OCI-LY1 (cell line): ENCODE results near the gene YPEL5.

Experiments
- H2AFZ ChIP-seq: fragments of 200-600 bp; sonication (generic), shearing (Covaris generic); 2 replicates; pipeline ENCODE4 v1.6.0; 2014; ENCODE audit warnings: antibody characterized with exemption, mild to moderate bottlenecking, low read length
- H3F3A ChIP-seq: fragments of 200-600 bp; sonication (generic), shearing (Covaris generic); 2 replicates; pipeline ENCODE4 v1.6.0; 2014; ENCODE audit warnings: mild to moderate bottlenecking, antibody characterized with exemption, low read length, moderate library complexity; ENCODE audit not compliant: insufficient read depth
- H3K27ac ChIP-seq: fragments of 200-600 bp; sonication (generic); 2 replicates; pipeline ENCODE4 v1.5.1; 2014; ENCODE audit warnings: low read length, mixed run types, mild to moderate bottlenecking, low read depth; ENCODE audit not compliant: poor library complexity, severe bottlenecking
- H3K27me3 ChIP-seq: fragments of 200-600 bp; sonication (generic); 2 replicates; pipeline ENCODE4 v1.6.0; 2014; ENCODE audit warnings: antibody characterized with exemption, mild to moderate bottlenecking, low read length, moderate library complexity; ENCODE audit not compliant: insufficient read depth
- H3K36me3 ChIP-seq: fragments of 200-600 bp; sonication (generic); 2 replicates; pipeline ENCODE4 v1.6.1; 2014; ENCODE audit warnings: mild to moderate bottlenecking, antibody characterized with exemption, low read length, moderate library complexity, mixed read lengths; ENCODE audit not compliant: insufficient read depth
- H3K4me1 ChIP-seq: fragments of 200-600 bp; sonication (generic); 2 replicates; pipeline ENCODE4 v1.5.1; 2014; ENCODE audit warnings: mild to moderate bottlenecking, low read length, moderate library complexity; ENCODE audit not compliant: insufficient read depth, severe bottlenecking
- H3K4me2 ChIP-seq: fragments of 200-600 bp; sonication (generic), shearing (Covaris generic); 2 replicates; pipeline ENCODE4 v1.6.1; 2014; ENCODE audit warnings: low read length
- H3K4me3 ChIP-seq: fragments of 200-600 bp; sonication (generic); 2 replicates; pipeline ENCODE4 v1.5.1; 2014; ENCODE audit warnings: low read length, low read depth, mild to moderate bottlenecking, mixed read lengths; ENCODE audit not compliant: poor library complexity, severe bottlenecking
- H3K79me2 ChIP-seq: fragments of 200-600 bp; shearing (Covaris generic); 2 replicates; pipeline ENCODE4 v1.6.1; 2016; ENCODE audit warnings: mixed run types, low read length, mixed read lengths; ENCODE audit not compliant: insufficient read depth
- H3K9ac ChIP-seq: fragments of 200-600 bp; sonication (generic), shearing (Covaris generic); 2 replicates; pipeline ENCODE4 v1.6.1; 2014; ENCODE audit warnings: mild to moderate bottlenecking, low read length, mixed read lengths
- H3K9me2 ChIP-seq: fragments of 200-600 bp; sonication (generic), shearing (Covaris generic); 2 replicates; pipeline ENCODE4 v1.6.1; 2014; ENCODE audit warnings: low read depth, mild to moderate bottlenecking, low read length, mixed read lengths
- H3K9me3 ChIP-seq: fragments of 200-600 bp; shearing (Covaris generic); 2 replicates; pipeline ENCODE4 v1.6.1; 2014; ENCODE audit warnings: low read length, mixed read lengths
- H4K20me1 ChIP-seq: fragments of 200-600 bp; sonication (generic), shearing (Covaris generic); 2 replicates; pipeline ENCODE4 v1.6.0; 2016; ENCODE audit warnings: mild to moderate bottlenecking, low read length; ENCODE audit not compliant: insufficient read depth
- EZH2 ChIP-seq: fragments of 200-600 bp; sonication (generic), shearing (Covaris generic); IDR thresholded peaks from 2 replicates; pipeline ENCODE4 v1.8.0; 2017; ENCODE audit warnings: borderline replicate concordance, mixed run types, mild to moderate bottlenecking, antibody characterized with exemption, low read length, moderate library complexity, mixed read lengths
- TF ChIP-seq, protein P1 (sequence below): fragments of 200-600 bp; sonication (generic), shearing (Covaris generic); IDR thresholded peaks from 2 replicates; pipeline ENCODE4 v1.5.1; 2017; ENCODE audit warnings: mild to moderate bottlenecking, antibody characterized with exemption, low read length, moderate library complexity, mixed read lengths

YPEL5 gene

DNA sequence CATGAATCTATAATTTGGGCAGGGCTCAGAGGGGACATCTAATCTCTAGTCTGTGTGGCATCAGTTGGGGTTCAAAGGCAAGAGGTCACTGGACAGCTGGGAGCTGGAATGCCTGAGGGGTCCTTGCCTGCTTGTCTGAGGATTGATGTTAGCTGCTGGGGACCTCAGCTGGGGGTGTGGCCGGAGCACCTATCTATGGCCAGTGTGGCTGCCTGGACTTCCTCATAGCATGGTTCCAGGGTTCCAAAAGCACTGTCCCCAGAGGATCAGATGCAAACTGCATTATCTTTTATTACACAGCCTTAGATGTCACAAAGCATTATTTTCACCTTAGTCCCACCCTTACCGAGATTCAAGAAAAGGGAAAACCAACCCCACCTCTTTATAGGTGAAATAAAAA lies 38.6 kb upstream of the YPEL5 start:
- no peak overlapping the region for H3K4me2 ChIP-seq
- no peak overlapping the region for H3K9ac ChIP-seq
- H3K79me2 ChIP-seq = no peaks in the 10 kb centered on the region
- H3K4me3 ChIP-seq = no peak overlapping the region
- no peak overlapping the region for H2AFZ ChIP-seq
- H3F3A ChIP-seq = no peaks in the 10 kb centered on the region
- H3K9me2 ChIP-seq = no peaks in the 10 kb centered on the region
- H3K36me3 ChIP-seq = no peaks in the 10 kb centered on the region
- TF ChIP-seq, protein P1, sequence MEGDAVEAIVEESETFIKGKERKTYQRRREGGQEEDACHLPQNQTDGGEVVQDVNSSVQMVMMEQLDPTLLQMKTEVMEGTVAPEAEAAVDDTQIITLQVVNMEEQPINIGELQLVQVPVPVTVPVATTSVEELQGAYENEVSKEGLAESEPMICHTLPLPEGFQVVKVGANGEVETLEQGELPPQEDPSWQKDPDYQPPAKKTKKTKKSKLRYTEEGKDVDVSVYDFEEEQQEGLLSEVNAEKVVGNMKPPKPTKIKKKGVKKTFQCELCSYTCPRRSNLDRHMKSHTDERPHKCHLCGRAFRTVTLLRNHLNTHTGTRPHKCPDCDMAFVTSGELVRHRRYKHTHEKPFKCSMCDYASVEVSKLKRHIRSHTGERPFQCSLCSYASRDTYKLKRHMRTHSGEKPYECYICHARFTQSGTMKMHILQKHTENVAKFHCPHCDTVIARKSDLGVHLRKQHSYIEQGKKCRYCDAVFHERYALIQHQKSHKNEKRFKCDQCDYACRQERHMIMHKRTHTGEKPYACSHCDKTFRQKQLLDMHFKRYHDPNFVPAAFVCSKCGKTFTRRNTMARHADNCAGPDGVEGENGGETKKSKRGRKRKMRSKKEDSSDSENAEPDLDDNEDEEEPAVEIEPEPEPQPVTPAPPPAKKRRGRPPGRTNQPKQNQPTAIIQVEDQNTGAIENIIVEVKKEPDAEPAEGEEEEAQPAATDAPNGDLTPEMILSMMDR = no peak
- no peak for TF ChIP-seq EZH2
- H4K20me1 ChIP-seq = no peaks in the 10 kb centered on the region
- no peaks in the 10 kb centered on the region for H3K9me3 ChIP-seq
- H3K4me1 ChIP-seq = peaks cover 5% of the 10 kb centered on the region
- no peak overlapping the region for H3K27ac ChIP-seq
- no peaks in the 10 kb centered on the region for H3K27me3 ChIP-seq

DNA sequence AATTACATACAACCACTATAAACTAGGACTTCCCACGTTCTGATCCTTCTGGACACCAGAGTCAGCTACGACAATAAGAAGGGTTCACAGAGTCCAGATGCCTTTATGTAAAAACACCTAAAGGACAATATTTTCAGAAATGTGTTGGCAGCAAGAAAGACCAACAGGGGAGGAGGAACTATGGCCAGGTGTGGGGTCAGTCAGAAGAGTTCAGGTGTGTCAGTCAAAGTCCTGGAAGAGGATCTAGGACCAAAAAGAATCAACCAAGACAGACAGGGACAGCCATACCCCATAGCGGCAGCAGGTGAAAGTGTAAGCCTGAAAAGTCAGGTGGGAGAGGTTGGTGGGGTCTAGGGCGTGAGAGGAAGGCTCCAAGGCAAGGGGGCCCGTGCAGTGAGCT lies 38.0 kb upstream of the YPEL5 start:
- H3K36me3 ChIP-seq = no peaks in the 10 kb centered on the region
- H3K4me2 ChIP-seq = no peak overlapping the region
- peaks cover 5% of the 10 kb centered on the region for H3K4me1 ChIP-seq
- no peaks in the 10 kb centered on the region for H3F3A ChIP-seq
- no peaks in the 10 kb centered on the region for H3K9me2 ChIP-seq
- TF ChIP-seq, protein P1 = no peak
- TF ChIP-seq EZH2 = no peak
- H3K79me2 ChIP-seq = no peaks in the 10 kb centered on the region
- H3K9ac ChIP-seq = no peak overlapping the region
- no peak overlapping the region for H2AFZ ChIP-seq
- H3K9me3 ChIP-seq = no peaks in the 10 kb centered on the region
- H3K4me3 ChIP-seq = no peak overlapping the region
- no peaks in the 10 kb centered on the region for H3K27me3 ChIP-seq
- no peak overlapping the region for H3K27ac ChIP-seq
- H4K20me1 ChIP-seq = no peaks in the 10 kb centered on the region

DNA sequence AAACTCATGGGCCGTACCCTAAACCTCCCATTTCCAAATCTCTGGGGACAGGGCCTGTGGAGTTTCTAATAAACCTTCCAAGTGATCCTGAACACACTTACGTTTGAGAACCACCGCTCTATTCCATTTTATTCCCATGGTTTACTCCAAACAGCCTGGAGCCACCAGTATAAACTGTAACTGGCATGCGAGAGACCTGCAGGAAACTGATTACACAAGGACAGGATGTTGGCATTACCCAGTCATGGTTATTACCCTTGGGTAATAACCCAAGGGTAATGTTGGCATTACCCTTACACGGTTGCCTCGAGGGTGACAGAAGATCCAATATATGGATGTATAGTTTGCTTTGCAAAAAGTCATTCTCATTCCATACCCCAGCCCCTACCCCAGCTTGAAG lies 37.0 kb upstream of the YPEL5 start:
- no peak overlapping the region for H3K4me2 ChIP-seq

More for the DNA sequence above, 37.0 kb upstream of the YPEL5 start:
- Histone ChIP-seq H3K4me3 (no peak overlapping the region), H3K79me2 (no peaks in the 10 kb centered on the region), H3K9ac (no peak overlapping the region), H3K4me1 (peaks cover 5% of the 10 kb centered on the region), H4K20me1 (no peaks in the 10 kb centered on the region), H3F3A (no peaks in the 10 kb centered on the region), H3K36me3 (no peaks in the 10 kb centered on the region), H3K27me3 (no peaks in the 10 kb centered on the region), H3K9me3 (no peaks in the 10 kb centered on the region), H3K9me2 (no peaks in the 10 kb centered on the region), H3K27ac (no peak overlapping the region), H2AFZ (no peak overlapping the region)
- no peak for TF ChIP-seq EZH2
- TF ChIP-seq, protein P1 = no peak
